GM21515 (cell line): ENCODE measurements around the gene BPIFB3.
"Not testable (repeated sequence)": the region's sequence is repeated elsewhere in the genome, so short reads cannot be mapped to it uniquely, and the experiment has no call there.

Source experiments
- ATAC-seq: cut with Tn5 transposase; IDR thresholded peaks from one replicate; pipeline ENCODE4 v1.9.1; 2021; ENCODE audit not compliant: unreplicated experiment

Gene BPIFB3

DNA sequence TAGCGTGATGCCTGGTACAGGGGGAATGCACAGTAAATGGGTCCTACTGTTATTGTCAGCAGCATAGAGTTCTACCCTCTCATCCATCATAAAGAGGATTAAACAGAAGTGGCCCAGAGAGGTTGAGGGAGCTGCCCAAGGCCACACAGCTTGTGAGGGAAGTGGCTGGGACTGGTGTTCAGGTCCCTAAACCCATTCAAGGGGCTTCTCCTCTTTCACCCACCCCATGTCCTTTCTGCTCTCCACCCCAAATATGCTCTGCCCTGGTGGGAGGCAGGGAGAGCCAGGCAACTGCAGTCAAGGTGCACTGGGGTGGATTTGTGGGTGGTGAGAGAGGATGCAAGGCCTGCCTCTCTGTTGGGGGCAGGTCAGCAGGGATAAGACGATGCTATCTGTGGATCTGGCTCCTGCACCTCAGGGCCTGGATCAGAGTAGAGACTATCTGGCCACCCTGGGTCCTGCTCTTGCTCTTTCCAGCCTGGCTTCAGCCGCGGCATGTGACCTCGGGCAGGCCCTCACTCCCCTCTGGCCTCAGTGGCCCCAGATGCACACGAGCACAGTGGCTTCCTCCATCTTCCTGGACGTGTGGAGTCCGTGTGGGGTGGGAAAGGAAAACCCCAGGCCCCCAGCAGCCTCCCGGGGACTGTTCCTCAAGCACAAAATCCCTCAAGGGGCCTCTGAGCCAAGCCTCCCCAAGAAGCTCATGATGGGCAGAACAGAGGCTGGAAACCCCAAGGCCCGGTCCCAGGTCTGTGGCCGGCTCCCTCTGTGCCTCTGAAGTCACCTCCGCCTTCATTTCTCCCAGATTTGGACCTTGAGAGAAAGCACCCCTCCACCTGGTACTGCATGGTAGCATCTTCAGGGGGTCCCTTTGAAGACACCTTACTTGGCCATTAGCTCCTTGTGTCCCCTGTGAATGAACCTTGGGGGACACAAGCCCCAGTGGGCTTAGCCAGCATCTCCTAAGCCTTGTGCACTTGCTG is 25.6 kb upstream of the BPIFB3 start:
- no peak for ATAC-seq

DNA sequence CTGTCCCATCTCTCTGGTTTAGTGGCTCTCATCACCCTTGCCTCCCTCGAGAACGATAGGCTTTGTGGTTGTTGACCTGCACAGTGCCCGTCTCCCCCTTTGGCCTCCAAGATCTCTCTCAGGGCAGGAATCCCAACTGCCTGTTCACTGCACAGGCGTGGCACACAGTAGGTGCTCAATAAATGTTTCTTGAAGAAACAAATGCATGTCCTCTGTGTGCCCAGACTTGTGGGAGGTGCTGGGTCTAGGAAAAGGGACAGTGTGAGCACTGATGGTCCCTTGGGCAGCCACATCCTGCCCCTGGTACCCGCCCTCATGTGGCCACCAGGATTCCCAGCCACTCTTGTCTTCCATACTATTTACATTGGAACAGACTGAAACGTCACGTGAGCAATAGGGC is 24.8 kb upstream of the BPIFB3 start:
- ATAC-seq = no peak

DNA sequence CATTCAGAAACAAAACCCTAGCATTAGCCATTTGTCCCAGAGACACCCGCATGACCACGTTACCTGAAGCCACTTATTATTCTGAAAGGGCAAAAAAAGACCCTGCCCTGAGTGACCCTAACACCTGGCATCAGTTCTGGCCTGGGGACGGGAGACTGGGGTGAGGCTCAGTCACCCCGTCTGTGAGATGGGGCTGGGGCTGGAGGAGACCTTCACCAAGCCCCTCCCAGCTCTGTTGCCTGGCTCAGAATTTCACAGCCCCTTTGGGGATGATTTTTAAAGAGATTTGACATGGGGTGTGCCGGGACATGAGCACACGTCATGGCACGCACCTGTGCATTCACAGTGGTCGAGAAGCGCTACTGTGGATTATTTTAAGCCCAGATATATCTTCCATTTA is 23.6 kb upstream of the BPIFB3 start:
- ATAC-seq = no peak

DNA sequence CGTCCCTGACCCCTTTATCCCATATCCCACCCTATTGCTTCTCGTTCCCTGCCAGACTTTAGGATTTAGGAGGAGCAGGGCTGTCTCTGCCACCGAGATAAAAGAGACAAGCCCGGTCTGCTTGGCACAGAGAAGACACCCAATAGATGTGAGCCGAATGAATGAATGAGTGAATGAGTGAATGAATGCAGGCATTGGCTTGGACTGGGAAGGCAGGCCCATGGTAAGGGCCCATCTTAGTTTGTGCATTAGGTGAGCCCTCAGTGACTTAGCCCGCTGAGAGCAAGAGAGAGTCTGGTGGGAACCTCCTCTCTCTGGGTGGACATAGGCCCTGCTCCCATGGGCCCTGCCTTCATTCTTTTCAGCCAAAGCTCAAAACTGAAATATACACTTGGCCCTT is 23.1 kb upstream of the BPIFB3 start:
- ATAC-seq = no peak

DNA sequence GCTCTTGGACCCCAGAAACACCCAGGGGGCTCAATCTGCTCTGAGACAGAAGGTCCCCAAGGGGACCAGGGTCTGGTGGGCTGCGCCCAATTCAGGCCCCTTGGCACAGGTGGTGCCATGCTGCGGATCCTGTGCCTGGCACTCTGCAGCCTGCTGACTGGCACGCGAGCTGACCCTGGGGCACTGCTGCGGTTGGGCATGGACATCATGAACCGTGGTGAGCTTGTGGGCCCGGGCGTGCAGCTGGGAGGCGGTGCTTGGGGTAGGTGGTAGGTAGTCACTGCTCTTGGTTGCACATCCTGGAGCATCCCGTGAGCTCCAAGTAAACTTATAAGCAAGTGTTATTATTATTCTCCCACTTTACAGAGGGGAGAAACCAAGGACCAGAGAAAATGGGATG is 22.2 kb upstream of the BPIFB3 start, which contains the start of gene BPIFB6:
Gene BPIFB6, plus strand, starts transcription at position 118 of the 400 bp plus-strand sequence. Its CDS starts 0 bp downstream, at position 118.
- no peak for ATAC-seq

DNA sequence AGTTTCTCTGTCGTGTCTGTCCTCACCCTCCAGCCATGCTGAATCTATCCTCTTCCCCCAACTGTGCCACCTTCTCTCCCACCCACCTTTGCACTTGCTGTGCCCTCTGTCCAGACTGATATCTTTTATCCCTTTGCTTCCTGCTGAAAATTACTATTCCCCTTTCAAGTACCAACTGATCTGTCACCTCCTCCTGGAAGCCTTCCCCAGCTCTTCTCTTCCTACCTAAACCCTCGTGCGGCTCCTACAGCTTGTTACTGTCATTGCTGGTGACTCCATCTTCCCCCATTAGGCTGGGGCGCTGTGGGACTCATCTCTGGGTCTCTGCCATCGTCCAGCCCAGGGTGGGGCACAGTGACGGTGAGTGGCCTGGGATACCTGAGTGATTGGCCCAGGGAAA is 21.1 kb upstream of the BPIFB3 start:
- no peak for ATAC-seq

DNA sequence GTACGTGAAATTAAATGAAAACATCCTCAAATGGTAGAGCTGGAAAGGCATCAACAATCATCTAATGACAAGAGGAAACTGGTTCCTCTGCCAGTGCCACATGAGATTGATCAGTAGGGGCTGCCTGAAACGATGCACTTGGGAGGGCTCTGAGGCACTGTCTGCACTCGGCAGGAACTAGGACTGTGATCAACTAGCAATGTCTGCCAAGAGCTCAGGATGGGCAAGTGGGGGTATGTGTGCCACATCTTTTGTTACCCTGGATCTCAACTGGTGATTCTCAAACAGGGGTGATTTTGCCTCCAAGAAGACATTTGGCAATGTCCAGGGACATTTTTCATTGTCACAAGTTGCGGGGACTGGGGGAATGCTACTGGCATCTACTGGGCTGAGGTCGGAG is 20.3 kb upstream of the BPIFB3 start:
- no peak for ATAC-seq

DNA sequence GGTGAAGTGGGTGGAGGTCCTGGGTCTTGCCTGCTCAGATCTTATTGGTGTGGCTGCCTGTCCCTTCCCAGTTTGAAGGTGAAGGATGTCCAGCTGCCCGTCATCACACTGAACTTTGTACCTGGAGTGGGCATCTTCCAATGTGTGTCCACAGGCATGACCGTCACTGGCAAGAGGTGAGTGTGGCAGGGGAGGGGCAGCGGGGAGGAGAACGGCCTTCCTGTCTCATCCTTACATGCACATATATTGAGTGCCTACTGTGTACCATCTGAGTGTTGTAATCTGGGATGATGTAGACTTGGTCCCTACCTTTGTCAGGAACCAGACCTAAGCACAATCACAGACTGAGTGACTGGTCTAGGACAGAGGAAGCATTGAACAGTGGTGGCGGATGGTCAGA is 19.6 kb upstream of the BPIFB3 start:
- no peak for ATAC-seq

DNA sequence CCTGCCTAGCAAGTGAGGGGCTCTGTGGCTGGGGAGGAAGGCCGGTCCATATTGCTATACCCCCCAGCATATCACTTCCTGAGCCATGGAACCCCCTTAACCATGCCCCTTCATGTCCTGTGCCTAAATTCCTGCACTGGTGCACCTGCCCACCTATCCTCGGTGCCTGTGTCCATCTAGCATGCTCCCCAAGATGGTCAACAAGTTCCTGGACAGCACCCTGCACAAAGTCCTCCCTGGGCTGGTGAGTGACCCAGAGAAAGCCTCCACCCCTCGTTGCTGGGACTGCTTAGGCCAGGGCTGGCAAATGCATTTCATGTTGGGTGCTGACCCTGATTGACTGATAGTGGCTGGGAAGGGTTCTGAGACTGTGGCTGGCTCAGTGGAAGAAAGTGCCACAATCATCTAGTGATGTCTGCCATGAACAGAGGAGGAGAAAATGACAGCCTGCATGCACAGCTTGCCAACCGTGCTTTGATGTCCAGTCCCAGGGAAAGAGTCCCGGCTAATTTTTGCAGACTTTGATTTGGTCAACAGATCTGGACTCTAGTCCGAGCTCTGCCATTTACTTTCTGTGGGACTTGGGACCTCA is 18.7 kb upstream of the BPIFB3 start:
- no peak for ATAC-seq

DNA sequence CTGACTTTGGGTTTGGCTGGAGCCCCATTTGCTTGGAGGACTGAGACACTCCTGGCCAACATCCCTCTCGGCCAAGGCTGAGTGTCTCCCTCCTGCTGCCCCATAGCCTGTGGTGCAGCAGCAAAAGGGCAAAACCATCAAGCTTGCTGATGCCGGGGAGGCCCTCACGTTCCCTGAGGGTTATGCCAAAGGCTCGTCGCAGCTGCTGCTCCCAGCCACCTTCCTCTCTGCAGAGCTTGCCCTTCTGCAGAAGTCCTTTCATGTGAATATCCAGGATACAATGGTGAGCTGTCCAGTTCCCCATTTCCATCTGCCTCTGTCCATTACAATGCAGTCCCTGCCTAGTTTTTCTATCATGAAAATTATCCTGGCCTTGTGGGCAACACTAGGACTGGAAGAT is 16.2 kb upstream of the BPIFB3 start:
- ATAC-seq = no peak

DNA sequence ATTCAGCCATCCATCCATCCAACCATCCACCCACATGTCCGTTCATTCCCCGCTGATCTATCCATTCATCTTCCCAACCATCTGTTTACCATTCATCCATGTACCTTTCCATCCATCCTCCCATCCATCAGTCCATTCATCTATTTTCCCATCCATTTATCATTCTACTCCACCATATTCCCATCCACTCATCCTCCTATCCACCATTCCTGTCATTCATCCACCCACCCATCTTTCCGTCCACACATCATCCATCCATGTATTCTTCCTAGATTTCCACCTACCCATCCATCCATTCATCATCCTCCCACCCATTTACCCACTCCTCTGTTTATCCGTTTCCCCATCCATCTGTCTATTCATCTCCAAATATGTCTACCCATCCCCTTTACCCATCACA is 15.5 kb upstream of the BPIFB3 start:
- no peak for ATAC-seq

DNA sequence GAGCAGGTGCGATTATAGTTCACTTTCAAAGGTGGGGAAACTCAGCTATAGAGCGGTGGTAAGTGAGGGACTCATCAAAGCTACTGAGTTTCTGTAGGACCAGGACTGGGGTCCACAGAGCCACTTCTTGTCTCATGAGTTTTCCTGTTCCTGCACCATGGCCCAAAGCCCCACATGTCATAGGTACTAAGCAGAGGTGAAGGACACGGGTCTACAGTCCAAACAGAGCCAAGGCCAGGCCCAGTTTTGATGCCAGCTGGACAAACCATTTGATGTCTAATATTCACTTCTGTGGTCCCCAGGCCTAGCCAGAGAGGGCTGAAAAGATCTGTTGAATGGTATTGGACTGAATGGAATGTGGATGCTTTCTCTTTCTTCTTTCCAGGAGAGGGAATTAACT is 11.3 kb upstream of the BPIFB3 start:
- ATAC-seq = no peak

DNA sequence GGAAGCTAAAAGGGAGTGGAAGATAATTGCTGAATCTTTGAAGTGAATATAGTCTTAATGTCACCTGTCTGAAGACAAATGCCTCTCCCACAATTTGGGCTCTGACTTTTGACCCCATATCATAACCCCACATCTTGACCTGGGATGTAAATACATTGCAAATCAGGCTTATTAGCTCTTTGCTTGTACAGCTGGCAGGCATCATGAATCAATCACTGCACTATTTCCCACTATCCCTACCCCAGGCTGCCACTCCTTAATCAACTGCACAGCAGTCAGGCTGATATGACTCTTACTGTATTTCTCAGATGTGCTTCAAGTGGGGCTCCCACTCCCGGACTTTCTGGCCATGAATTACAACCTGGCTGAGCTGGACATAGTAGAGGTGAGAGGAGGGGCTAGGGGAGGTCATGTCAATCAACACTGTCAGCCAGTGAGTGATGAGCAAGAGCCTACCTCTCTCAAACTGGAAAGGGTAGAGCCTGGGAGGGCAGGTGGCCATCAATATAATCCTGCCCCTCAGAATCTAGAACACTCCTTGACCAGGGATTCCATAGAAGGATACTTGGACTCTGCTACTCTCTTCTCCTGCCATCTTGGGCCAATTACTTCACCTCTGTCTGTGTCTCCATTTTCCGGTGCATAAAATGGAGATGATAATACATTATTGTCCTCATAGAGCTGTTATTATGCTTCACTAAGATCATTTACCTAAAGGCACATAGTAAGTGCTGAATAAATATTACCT is 10.5 kb upstream of the BPIFB3 start:
- no peak for ATAC-seq

DNA sequence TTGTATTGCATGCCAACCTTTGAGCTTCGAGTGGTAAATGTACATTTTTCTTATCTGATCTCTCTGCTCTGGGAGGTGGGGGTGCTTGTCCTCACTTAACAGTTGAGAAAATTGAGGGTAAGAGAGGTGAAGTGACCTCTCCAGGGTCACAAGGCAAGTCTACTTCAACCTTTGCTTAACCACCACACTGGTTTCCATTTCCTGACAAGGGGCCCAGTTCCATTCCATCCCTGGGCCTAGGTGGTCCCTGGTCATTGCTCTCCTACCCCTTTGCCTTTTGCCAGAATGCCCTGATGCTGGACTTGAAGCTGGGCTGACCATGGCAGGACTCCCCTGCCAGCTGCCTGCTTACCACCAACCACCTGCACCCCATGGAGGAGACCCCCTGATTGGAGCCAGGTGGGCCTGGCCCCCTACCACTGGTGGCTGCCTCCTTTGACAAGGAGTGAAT is 9.9 kb upstream of the BPIFB3 start:
- no peak for ATAC-seq

DNA sequence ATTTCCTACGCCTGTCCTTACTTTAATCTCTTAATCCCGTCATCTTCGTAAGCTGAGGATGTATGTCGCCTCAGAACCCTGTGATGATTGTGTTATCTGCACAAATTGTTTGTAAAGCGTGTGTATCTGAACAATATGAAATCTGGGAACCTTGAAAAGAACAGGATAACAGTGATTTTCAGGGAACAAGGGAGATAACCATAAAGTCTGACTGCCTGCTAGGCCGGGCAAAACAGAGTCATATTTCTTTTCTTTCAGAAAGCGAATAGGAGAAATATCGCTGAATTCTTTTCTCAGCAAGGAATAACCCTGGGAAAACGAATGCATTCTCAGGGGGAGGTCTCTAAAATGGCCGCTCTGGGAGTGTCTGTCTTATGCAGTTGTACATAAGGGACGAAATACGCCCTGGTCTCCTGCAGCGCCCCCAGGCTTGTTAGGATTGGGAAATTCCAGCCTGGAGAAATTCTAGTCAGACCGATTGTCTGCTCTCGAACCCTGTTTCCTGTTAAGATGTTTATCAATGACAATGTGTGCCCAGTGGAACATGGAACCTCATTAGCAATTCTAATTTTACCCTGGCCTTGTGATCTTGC is 8.5 kb upstream of the BPIFB3 start:
- not testable (repeated sequence) for ATAC-seq

DNA sequence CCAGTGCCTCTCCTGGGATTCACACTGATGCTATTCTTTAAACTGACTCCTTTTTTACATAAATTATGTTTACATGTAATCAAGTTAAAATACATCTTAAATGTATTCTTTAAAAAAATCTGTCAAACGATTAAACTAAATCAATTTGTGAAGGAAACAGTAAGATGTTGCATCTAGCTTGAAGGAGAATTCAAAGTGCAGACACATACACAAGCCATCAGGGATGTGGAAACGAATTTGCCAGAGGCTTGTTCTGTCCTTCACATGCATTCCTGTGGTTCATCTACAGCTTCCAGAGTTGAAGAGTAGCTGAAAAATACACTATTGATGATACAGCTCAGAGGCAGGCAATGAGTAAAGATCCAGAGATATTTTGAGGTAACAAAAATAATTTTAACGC is 7.3 kb upstream of the BPIFB3 start:
- no peak for ATAC-seq

DNA sequence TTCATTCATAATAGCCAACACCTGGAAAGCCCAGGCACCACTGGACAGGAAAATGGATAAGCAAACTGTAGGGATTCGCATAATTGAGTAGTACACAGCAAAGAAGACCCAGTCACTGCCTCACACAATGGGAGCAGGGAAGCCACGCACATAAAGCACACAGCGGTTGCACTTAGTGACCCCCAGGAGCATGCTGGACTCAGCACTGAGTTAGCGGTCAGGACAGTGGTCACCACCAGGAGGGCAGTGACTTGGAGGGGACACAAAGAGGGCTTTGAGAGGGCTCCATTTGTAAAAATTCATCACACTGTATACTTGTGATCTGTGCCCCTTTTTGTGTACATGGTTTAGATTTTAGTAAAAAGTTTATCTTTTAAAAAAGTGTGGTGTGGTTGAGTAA is 2.4 kb upstream of the BPIFB3 start:
- no peak for ATAC-seq

DNA sequence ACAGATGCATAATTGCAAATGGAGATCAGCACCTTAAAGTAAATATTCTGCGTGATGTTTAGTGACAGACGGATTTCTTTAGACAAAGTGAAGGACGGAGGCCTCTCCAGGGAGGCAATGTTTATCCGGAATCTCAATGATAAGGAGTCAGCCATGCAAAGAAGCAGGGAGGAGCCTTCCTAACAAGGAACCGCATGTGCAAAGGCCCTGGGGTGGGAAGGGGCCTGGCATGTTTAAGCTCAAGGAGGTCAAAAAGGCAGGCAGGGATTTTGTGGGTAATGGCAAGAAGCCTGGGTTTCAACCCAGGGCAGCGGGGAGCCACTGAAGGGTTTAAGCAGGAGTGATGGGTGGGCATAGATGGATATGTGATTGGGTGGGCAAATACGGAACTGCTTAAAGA is 678 bp downstream of the BPIFB3 start:
- no peak for ATAC-seq

DNA sequence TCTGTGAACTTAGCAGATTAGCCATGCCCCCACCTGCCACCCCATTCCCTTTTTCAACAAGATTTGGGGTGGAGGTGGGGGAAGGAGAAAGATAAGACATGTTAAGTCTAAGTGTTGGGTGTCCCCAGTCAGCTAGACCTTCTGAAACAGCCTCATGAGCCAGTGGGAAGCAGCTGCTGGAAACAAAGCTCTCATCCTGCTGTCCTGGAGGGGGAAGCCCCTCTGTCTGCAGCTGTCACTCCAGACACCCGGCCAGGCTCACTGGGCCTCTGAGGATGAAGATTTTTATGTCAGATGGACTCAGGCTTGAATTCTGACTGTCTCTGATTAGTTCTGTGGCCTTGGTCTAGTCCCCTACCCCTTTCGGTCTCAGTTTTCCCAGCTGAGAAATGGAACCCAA is 1.1 kb downstream of the BPIFB3 start:
- ATAC-seq = no peak

DNA sequence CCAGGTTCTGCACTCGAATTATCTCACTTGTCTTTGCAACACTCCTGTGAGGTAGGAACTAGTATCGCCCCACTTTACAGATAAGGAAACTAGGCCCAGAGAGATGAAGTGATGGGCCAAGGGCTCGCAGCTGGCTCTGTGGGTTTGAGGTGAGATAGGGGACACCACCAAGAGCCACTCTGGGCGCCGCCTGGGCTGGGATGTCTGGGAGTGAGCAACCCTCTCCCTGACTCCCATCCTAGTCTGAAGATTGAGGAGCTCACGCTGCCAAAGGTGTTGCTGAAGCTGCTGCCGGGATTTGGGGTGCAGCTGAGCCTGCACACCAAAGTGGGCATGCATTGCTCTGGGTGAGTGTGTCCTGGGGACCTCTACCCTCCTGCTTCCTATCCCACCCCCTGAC is 5.4 kb downstream of the BPIFB3 start:
- no peak for ATAC-seq

DNA sequence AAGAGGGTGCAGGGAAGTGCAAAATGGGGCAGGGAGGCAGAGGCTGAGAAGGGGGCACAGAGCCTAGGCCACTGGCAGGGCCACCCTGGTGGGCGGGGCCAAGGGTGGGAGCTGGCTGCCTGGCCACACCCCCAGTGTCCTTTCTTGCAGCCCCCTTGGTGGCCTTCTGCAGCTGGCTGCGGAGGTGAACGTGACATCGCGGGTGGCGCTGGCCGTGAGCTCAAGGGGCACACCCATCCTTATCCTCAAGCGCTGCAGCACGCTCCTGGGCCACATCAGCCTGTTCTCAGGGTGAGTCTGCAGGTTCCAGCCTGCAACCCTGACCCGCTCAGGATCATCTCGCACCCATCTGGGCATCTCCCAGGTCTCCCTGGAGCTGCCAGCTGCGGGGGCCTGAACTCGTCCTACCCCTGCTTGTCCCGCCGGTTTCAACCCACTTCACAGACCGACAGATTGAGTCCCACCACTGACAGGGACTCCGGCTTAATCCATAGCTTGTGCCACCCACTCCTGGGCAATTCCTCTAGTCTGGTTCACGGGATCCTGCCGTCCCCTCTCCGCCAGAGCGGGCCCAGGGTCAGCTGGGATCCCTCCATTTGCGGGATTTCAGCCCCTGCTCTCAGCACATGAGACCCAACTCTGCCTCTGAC is 6.2 kb downstream of the BPIFB3 start:
- ATAC-seq = no peak
